Heart left ventricle (tissue), 13 donors: Measurements from ENCODE around the gene MKNK1.

Source experiments
- CTCF ChIP-seq, 12 donors: fragments of 200-600 bp; sonication (generic) in 4 of 12; IDR thresholded peaks; one replicate each; pipeline versions ENCODE4 v1.5.0 to v1.8.0; 2018 to 2022; ENCODE audit warnings: antibody characterized with exemption in 12 of 12, mild to moderate bottlenecking in 5 of 12
- POLR2A ChIP-seq, 2 donors: fragments of 450-650 bp; IDR thresholded peaks; one replicate each; pipeline ENCODE4 v1.6.1; 2017; ENCODE audit warnings: antibody characterized with exemption in 2 of 2, mild to moderate bottlenecking in 2 of 2, moderate library complexity in 2 of 2
- donor health status: ischemic (EF 13 %, LVEDD 7.1; RV severe dilation, severe dysfunction).
- donor health status: DM: no; HTN: yes; CAD: no.
- donor health status: DM: no; HTN: no; CAD: no.
- donor health status: ischemic (EF 25% LVEDD 6.9; RV normal size, moderate dysfunction).
- donor health status: ischemic (EF 25% LVEDD 5.7; RV mildly dilated, moderate dysfunction).
- donor health status: ischemic (EF 35%, LVEDD 5.7; RV mildly dilated, moderate dysfunction).
- donor health status: nonischemic (EF 11% LVEDD 7.7; RV severe dilation, severe dysfunction).
- donor health status: DM: yes; HTN: yes; CAD: no.
- donor health status: PGD.
- donor health status: ischemic (EF 29% LVEDD 5.4; RV normal size, mild dysfunction).
- donor health status: nonischemic (EF 23%, LVEDD 6.1; RV moderate dilation, normal function).

GRCh38 chr1:46544561-46545240 lies 59.4 kb downstream of the MKNK1 start:
- TF ChIP-seq CTCF (IDR thresholded peaks at IDR 0.05) (no peak), POLR2A (IDR thresholded peaks at IDR 0.05) (no peak)
